Measurements from ENCODE around the gene NSG1. TPM values are rescaled to one million over a fixed set of nuclear protein-coding genes. Genes with fewer than 3 reads are reported as not detected.

Gene NSG1
- total and polyA plus RNA-seq, 2 of the 8 experiments (the other 6 are each of a cell fraction or from before 2014, with no cell fraction given): 35.7 to 61.4 TPM

GRCh38 chr4:4428966-4429875 is 42.3 kb downstream of the NSG1 start:
- 0 out of 2 replicates have a peak overlapping the region, but pooled peaks have one; percentile 26 for H2BK5ac ChIP-seq (ENCODE audit: low read depth, low read length)
- no peak overlapping the region for H2BK120ac ChIP-seq (replicated peaks; ENCODE audit: low read depth, low read length)
- 0 out of 2 replicates have a peak overlapping the region, but pooled peaks have one; percentile 9 for H3K18ac ChIP-seq (ENCODE audit: extremely low read depth, low read length)
- no peak overlapping the region; the same call in 1 of the 2 replicates for H2BK12ac ChIP-seq (ENCODE audit: low read depth, low read length)
- H3K9ac ChIP-seq (replicated peaks in 1 of 4; ENCODE audit: extremely low read depth in 1 of 4, low read depth in 3 of 4, low read length in 3 of 4): no peak overlapping the region
- no peak overlapping the region for H4K5ac ChIP-seq (ENCODE audit: insufficient read length, low read depth, low read length)
- H2BK20ac ChIP-seq (ENCODE audit: low read length): no peak overlapping the region; the same call in 1 of the 2 replicates
- DNase-seq (ENCODE audit: low read depth in 1 of 2, low spot score in 2 of 2) (no peak), FAIRE-seq (no peak)
- H4K20me1 ChIP-seq (replicated peaks in 1 of 2; ENCODE audit: control insufficient read depth in 1 of 2, insufficient read depth in 2 of 2, low read length in 2 of 2): no peaks in the 10 kb centered on the region
- H4K91ac ChIP-seq (replicated peaks; ENCODE audit: insufficient read length, low read length): no peak overlapping the region
- no peak overlapping the region; the same call in 1 of the 2 replicates for H2BK15ac ChIP-seq (ENCODE audit: low read length)
- ChIA-PET CTCF (ENCODE audit: partially characterized antibody) (interaction anchor here (0.9 to 3.8 kb wide), 12 partner anchors 8 to 443 kb away, joined by 3 to 28 read pairs (median 6); partner anchors contain the start of gene NSG1), POLR2A (ENCODE audit: partially characterized antibody) (no interaction called here)
- H3K27ac ChIP-seq (ENCODE audit: low read depth, low read length): no peak overlapping the region
- no peak overlapping the region for H3K56ac ChIP-seq (replicated peaks; ENCODE audit: insufficient read length, low read depth, low read length)
- WGBS, 2 experiments (ENCODE audit: extremely low coverage in 1 of 2, insufficient coverage in 1 of 2, insufficient read length in 1 of 2, insufficient replicate concordance in 2 of 2, low coverage in 1 of 2, low lambda C conversion rate in 2 of 2, missing lambda C conversion rate in 1 of 2): 93% methylated on average over 10 of the region's 10 CpGs; no CpG with 5 or more reads in 1 of the 2 experiments
- H3K4ac ChIP-seq (replicated peaks; ENCODE audit: insufficient read length, low read depth, low read length): no peak overlapping the region
- H3K79me2 ChIP-seq (ENCODE audit: control insufficient read depth in 1 of 2, insufficient read depth in 2 of 2, low read length in 2 of 2): no peaks in the 10 kb centered on the region
- 0 out of 2 replicates have a peak overlapping the region, but pooled peaks have one; percentile 32 for H2AK5ac ChIP-seq (ENCODE audit: low read depth, low read length)
- H3K4me2 ChIP-seq (ENCODE audit: insufficient read depth in 1 of 2, low read depth in 2 of 2, low read length in 2 of 2): no peak overlapping the region
- H3K4me1 ChIP-seq (replicated peaks in 1 of 4; ENCODE audit: control insufficient read depth in 3 of 4, insufficient read depth in 4 of 4, low read length in 3 of 4): peaks cover 18 to 37% (median 27%) of the 10 kb centered on the region in 4 experiments
- H3K23me2 ChIP-seq (ENCODE audit: low read depth, low read length): no peaks in the 10 kb centered on the region; the same call in 1 of the 2 replicates
- H3K14ac ChIP-seq (ENCODE audit: insufficient read length): no peak overlapping the region
- no peaks in the 10 kb centered on the region for H3K36me3 ChIP-seq (ENCODE audit: control insufficient read depth in 2 of 4, insufficient read depth in 4 of 4, low read length in 3 of 4)
- no peaks in the 10 kb centered on the region for H3K9me3 ChIP-seq (ENCODE audit: insufficient read depth in 2 of 2, low read depth in 1 of 2, low read length in 1 of 2)
- H4K8ac ChIP-seq (ENCODE audit: extremely low read depth, insufficient read depth, low read length): no peak overlapping the region; the same call in 1 of the 2 replicates
- H2AFZ ChIP-seq (ENCODE audit: low read length): no peak overlapping the region
- H3K4me3 ChIP-seq (ENCODE audit: extremely low read depth in 1 of 4, insufficient read depth in 2 of 4, low read depth in 3 of 4, low read length in 4 of 4): no peak overlapping the region
- H3K79me1 ChIP-seq (ENCODE audit: low read depth, low read length): no peaks in the 10 kb centered on the region
- H3K27me3 ChIP-seq (replicated peaks in 1 of 4; ENCODE audit: control insufficient read depth in 3 of 4, extremely low read depth in 1 of 4, insufficient read depth in 3 of 4, low read length in 3 of 4): no peaks in the 10 kb centered on the region; a peak in 1 of 7 replicates
- no peak overlapping the region for H3K23ac ChIP-seq (ENCODE audit: insufficient read length)
- TF ChIP-seq HDAC6 (IDR thresholded peaks at IDR 0.05; ENCODE audit: low read depth, low read length) (no peak), SIRT6 (IDR thresholded peaks at IDR 0.05; ENCODE audit: low read length) (no peak), SRF (IDR thresholded peaks at IDR 0.05; ENCODE audit: low read depth, low read length) (no peak), CREB1 (IDR thresholded peaks at IDR 0.05) (no peak), RFX5 (IDR thresholded peaks at IDR 0.05; ENCODE audit: borderline replicate concordance, low read depth, low read length) (no peak), BRCA1 (IDR thresholded peaks at IDR 0.05; ENCODE audit: low read depth, low read length) (no peak), ATF2 (IDR thresholded peaks at IDR 0.05; ENCODE audit: low read length) (no peak)
- TF ChIP-seq, protein P1, sequence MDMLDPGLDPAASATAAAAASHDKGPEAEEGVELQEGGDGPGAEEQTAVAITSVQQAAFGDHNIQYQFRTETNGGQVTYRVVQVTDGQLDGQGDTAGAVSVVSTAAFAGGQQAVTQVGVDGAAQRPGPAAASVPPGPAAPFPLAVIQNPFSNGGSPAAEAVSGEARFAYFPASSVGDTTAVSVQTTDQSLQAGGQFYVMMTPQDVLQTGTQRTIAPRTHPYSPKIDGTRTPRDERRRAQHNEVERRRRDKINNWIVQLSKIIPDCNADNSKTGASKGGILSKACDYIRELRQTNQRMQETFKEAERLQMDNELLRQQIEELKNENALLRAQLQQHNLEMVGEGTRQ (IDR thresholded peaks at IDR 0.05; ENCODE audit: low read length): no peak

Data from H1 (cell line).